ENCODE results near the gene PRKAR2B.

- TF ChIP-seq CTCF (IDR thresholded peaks at IDR 0.05; ENCODE audit: low read depth, low read length) (no peak), POLR2A (IDR thresholded peaks at IDR 0.05; ENCODE audit: extremely low read depth, insufficient read length) (no peak), MAX (IDR thresholded peaks at IDR 0.05; ENCODE audit: low read depth, low read length) (no peak)
Measured at GRCh38 chr7:107164092-107164491, 119.6 kb downstream of the PRKAR2B start.

Measured in NB4 (cell line).